OCI-LY7 (cell line): Measurements from ENCODE around the gene SAP30L.

Experiments used
- EZH2phosphoT487 ChIP-seq: fragments of 200-600 bp; sonication (generic); IDR thresholded peaks from 2 replicates; pipeline ENCODE4 v1.6.1; 2018; ENCODE audit warnings: low read depth, borderline replicate concordance, mild to moderate bottlenecking, mixed run types, antibody characterized with exemption, low read length, moderate library complexity, mixed read lengths
- TF ChIP-seq, protein P1 (sequence below): fragments of 200-600 bp; sonication (generic); conservative IDR thresholded peaks from 2 replicates; pipeline ENCODE4 v1.5.1; 2014; ENCODE audit warnings: mild to moderate bottlenecking, antibody characterized with exemption, low read length, moderate library complexity, mixed read lengths

DNA sequence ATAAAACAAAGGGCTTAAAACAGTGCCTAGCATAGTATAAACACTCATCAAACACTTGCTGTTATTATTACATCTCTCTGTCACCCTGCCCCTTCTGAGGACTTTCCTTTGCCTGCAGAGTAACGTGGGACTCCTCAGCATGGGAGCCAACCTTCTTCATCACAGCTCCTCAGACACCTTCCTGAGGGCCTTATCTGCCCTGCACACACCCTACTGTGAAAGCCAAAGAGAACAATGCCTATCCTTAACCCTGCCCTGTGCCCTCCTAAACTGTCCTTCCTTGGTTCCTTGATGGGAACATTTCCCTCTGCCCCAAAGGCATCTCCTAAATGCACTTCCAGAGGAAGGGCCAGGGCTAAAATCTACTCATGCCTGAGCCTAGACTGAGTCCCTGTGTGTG, 52.8 kb downstream of the SAP30L start:
- TF ChIP-seq, protein P1, sequence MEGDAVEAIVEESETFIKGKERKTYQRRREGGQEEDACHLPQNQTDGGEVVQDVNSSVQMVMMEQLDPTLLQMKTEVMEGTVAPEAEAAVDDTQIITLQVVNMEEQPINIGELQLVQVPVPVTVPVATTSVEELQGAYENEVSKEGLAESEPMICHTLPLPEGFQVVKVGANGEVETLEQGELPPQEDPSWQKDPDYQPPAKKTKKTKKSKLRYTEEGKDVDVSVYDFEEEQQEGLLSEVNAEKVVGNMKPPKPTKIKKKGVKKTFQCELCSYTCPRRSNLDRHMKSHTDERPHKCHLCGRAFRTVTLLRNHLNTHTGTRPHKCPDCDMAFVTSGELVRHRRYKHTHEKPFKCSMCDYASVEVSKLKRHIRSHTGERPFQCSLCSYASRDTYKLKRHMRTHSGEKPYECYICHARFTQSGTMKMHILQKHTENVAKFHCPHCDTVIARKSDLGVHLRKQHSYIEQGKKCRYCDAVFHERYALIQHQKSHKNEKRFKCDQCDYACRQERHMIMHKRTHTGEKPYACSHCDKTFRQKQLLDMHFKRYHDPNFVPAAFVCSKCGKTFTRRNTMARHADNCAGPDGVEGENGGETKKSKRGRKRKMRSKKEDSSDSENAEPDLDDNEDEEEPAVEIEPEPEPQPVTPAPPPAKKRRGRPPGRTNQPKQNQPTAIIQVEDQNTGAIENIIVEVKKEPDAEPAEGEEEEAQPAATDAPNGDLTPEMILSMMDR = no peak
- no peak for TF ChIP-seq EZH2phosphoT487
